ENCODE data around the gene GADL1. TPM values are rescaled to one million over a fixed set of nuclear protein-coding genes. Genes with fewer than 3 reads are reported as not detected.
A peak's percentile ranks its signal among the peaks of the same experiment; 100 is the strongest.

The GADL1 gene
- total RNA-seq, 4 donors from 2014 or later = 0.13 to 0.55 (median 0.42) TPM

GRCh38 chr3:30826531-30826942, 67.9 kb downstream of the GADL1 start:
- intact Hi-C loops (cut with DNase I; ENCODE audit: low total_unique reads) = loop anchor here (1.0 to 2.0 kb wide), 2 partner anchors 15 to 22 kb away; no protein-coding TSS in a partner anchor
- no peak overlapping the region for H3K4me3 ChIP-seq
- ATAC-seq (peak; percentile 100), DNase-seq (peak in 1 of 2 donors; percentile 42)
- H3K36me3 ChIP-seq = no peaks in the 10 kb centered on the region
- no peak for TF ChIP-seq CTCF (IDR thresholded peaks at IDR 0.05 in 4 of 5, conservative IDR thresholded peaks at IDR 0.05 in 1 of 5)
- TF ChIP-seq POLR2A (IDR thresholded peaks at IDR 0.05) = no peak
- H3K4me1 ChIP-seq = peaks cover 52 to 55% of the 10 kb centered on the region in 2 donors
- no peaks in the 10 kb centered on the region for H3K9me3 ChIP-seq
- in situ Hi-C loops (cut with MboI; ENCODE audit: low sequenced_read_pairs in 4 of 4) = no loop called here
- peak overlapping the region; percentile 67 to 82 (median 74) for H3K27ac ChIP-seq
- no peaks in the 10 kb centered on the region for H3K27me3 ChIP-seq

- Histone ChIP-seq H3K4me1 (peaks cover 17 to 19% of the 10 kb centered on the region in 2 donors), H3K27me3 (no peaks in the 10 kb centered on the region), H3K36me3 (no peaks in the 10 kb centered on the region), H3K27ac (peak overlapping the region in 1 of 4 donors; percentile 8), H3K4me3 (no peak overlapping the region), H3K9me3 (no peaks in the 10 kb centered on the region)
- intact Hi-C loops (cut with DNase I; ENCODE audit: low total_unique reads) (no loop called here), in situ Hi-C loops (cut with MboI; ENCODE audit: low sequenced_read_pairs in 4 of 4) (no loop called here)
- ATAC-seq = no peak
- no peak for DNase-seq
- no peak for TF ChIP-seq POLR2A (IDR thresholded peaks at IDR 0.05)
- no peak for TF ChIP-seq CTCF (IDR thresholded peaks at IDR 0.05 in 4 of 5, conservative IDR thresholded peaks at IDR 0.05 in 1 of 5)
These were observed 75.2 kb downstream of the GADL1 start for GRCh38 chr3:30819067-30819798.

GRCh38 chr3:30813734-30814133, 80.7 kb downstream of the GADL1 start:
- Histone ChIP-seq H3K36me3 (no peaks in the 10 kb centered on the region), H3K4me1 (peaks cover 19 to 25% of the 10 kb centered on the region in 2 donors), H3K27ac (peak overlapping the region in 1 of 4 donors; percentile 84), H3K27me3 (no peaks in the 10 kb centered on the region), H3K4me3 (no peak overlapping the region), H3K9me3 (no peaks in the 10 kb centered on the region)
- no peak for TF ChIP-seq CTCF (IDR thresholded peaks at IDR 0.05 in 4 of 5, conservative IDR thresholded peaks at IDR 0.05 in 1 of 5)
- no peak for TF ChIP-seq POLR2A (IDR thresholded peaks at IDR 0.05)
- intact Hi-C loops (cut with DNase I; ENCODE audit: low total_unique reads) = no loop called here
- ATAC-seq = no peak
- in situ Hi-C loops (cut with MboI; ENCODE audit: low sequenced_read_pairs in 4 of 4) = no loop called here
- no peak for DNase-seq

GRCh38 chr3:30811151-30811795, 83.2 kb downstream of the GADL1 start:
- DNase-seq (no peak), ATAC-seq (peak; percentile 93 to 96)
- no peaks in the 10 kb centered on the region for H3K9me3 ChIP-seq
- no peaks in the 10 kb centered on the region for H3K27me3 ChIP-seq
- TF ChIP-seq POLR2A (IDR thresholded peaks at IDR 0.05) = no peak
- TF ChIP-seq CTCF (IDR thresholded peaks at IDR 0.05 in 4 of 5, conservative IDR thresholded peaks at IDR 0.05 in 1 of 5) = peak in 1 of 5 experiments; percentile 23
- peak overlapping the region; percentile 31 to 41 (median 36) for H3K4me3 ChIP-seq
- no peaks in the 10 kb centered on the region for H3K36me3 ChIP-seq
- in situ Hi-C loops (cut with MboI; ENCODE audit: low sequenced_read_pairs in 4 of 4) = no loop called here
- peaks cover 19 to 25% of the 10 kb centered on the region in 2 donors for H3K4me1 ChIP-seq
- H3K27ac ChIP-seq = peak overlapping the region; percentile 78 to 84 (median 81)
- intact Hi-C loops (cut with DNase I; ENCODE audit: low total_unique reads) = loop anchor here (1.0 kb wide), 1 partner anchor 15 kb away; no protein-coding TSS in a partner anchor

Measured in gastrocnemius medialis (tissue), 4 donors.